GM23248 (cell line): Measurements from ENCODE around the gene DNAJB8.

Experiments used
- EZH2 ChIP-seq: fragments of 200-600 bp; sonication (generic); IDR thresholded peaks from 2 replicates; pipeline ENCODE4 v1.6.1; 2018; ENCODE audit warnings: antibody characterized with exemption, mild to moderate bottlenecking; ENCODE audit not compliant: insufficient read depth, poor library complexity, severe bottlenecking
- EZH2phosphoT487 ChIP-seq: fragments of 200-600 bp; sonication (generic); IDR thresholded peaks from 2 replicates; pipeline ENCODE4 v1.6.1; 2018; ENCODE audit warnings: antibody characterized with exemption, moderate library complexity, mild to moderate bottlenecking, low read depth; ENCODE audit not compliant: insufficient read depth

DNA sequence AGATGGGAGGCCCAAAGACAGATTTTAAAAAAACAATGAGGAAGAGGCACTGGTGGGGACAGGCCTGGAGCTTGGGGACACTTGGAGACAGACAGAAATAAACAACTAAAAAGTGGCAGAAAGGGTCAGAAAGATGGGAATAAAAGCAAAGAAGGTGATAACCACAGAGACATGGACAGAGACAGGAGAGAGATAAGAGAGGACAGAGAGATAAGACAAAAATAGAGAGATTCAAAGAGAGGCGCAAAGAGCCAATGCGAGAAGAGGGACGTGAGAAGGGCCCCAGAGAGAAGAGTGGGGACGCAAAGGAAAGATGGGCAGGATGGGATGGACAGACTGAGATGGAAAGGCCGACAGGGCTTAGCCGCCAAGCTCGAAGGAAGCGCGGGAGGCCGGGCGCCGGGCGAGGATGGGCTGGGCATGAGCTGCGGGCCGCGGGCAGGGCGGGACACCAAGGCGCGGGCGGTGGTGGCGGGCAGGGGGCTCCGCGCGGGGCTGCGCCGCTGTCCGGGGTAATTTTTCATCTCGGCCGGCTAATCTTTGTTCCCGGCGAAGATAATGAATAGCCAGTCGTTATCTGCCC is 29.4 kb upstream of the DNAJB8 start:
- TF ChIP-seq EZH2 (no peak), EZH2phosphoT487 (no peak)
